DND-41 (cell line): ENCODE results near the gene RASA4B.
A peak's percentile ranks its signal among the peaks of the same experiment; 100 is the strongest.
"Not testable (repeated sequence)": the region's sequence is repeated elsewhere in the genome, so short reads cannot be mapped to it uniquely, and the experiment has no call there.

Experiments
- ATAC-seq: fragments of 200-7000 bp; cut with Tn5 transposase; 3 replicates; pipeline ENCODE4 v1.9.1; 2021; ENCODE audit warnings: low read depth; ENCODE audit not compliant: insufficient read depth
- DNase-seq: peaks from one replicate; pipeline ENCODE4 v3.0.0-alpha.2; 2020
- H2AFZ ChIP-seq: 2 replicates; pipeline ENCODE4 v1.6.0; 2012; ENCODE audit warnings: low read depth, low read length
- H3K27ac ChIP-seq: 2 replicates; pipeline ENCODE4 v1.5.1; 2012; ENCODE audit warnings: low read length, inconsistent platforms
- H3K27me3 ChIP-seq: fragments of 200-600 bp; sonication (generic); 2 replicates; pipeline ENCODE4 v1.6.0; 2012; ENCODE audit warnings: low read length, mild to moderate bottlenecking, inconsistent platforms; ENCODE audit not compliant: insufficient read depth, poor library complexity
- H3K36me3 ChIP-seq: 2 replicates; pipeline ENCODE4 v1.5.1; 2012; ENCODE audit warnings: low read length, inconsistent platforms; ENCODE audit not compliant: insufficient read depth
- H3K4me1 ChIP-seq: 2 replicates; pipeline ENCODE4 v1.5.1; 2012; ENCODE audit warnings: mild to moderate bottlenecking, low read length; ENCODE audit not compliant: insufficient read depth
- H3K4me2 ChIP-seq: 2 replicates; pipeline ENCODE4 v1.6.0; 2012; ENCODE audit warnings: mild to moderate bottlenecking, moderate library complexity, low read length, inconsistent platforms; ENCODE audit not compliant: insufficient read depth
- H3K4me3 ChIP-seq, 2 experiments: fragments of 200-600 bp in 1 of 2; shearing (Covaris generic) in 1 of 2; 2 replicates each; pipeline ENCODE4 v1.5.1; 2012 to 2016; ENCODE audit warnings: inconsistent platforms in 2 of 2, low read length in 2 of 2, mild to moderate bottlenecking in 2 of 2, low read depth in 1 of 2, moderate library complexity in 1 of 2
- H3K79me2 ChIP-seq: 2 replicates; pipeline ENCODE4 v1.6.0; 2012; ENCODE audit warnings: low read length, inconsistent platforms; ENCODE audit not compliant: insufficient read depth
- H3K9ac ChIP-seq: 2 replicates; pipeline ENCODE4 v1.6.0; 2012; ENCODE audit warnings: low read depth, mild to moderate bottlenecking, inconsistent platforms, low read length, moderate library complexity
- H3K9me3 ChIP-seq: 2 replicates; pipeline ENCODE4 v1.5.1; 2012; ENCODE audit warnings: low read length, moderate library complexity, mild to moderate bottlenecking, inconsistent platforms; ENCODE audit not compliant: insufficient read depth, severe bottlenecking
- H4K20me1 ChIP-seq: 2 replicates; pipeline ENCODE4 v1.6.0; 2012; ENCODE audit warnings: low read length; ENCODE audit not compliant: insufficient read depth
- EZH2 ChIP-seq: IDR thresholded peaks from 3 replicates; pipeline ENCODE4 v1.6.1; 2012; ENCODE audit warnings: borderline replicate concordance, low read depth, mild to moderate bottlenecking, moderate library complexity, low read length, inconsistent platforms; ENCODE audit not compliant: severe bottlenecking
- TF ChIP-seq, protein P1 (sequence below): IDR thresholded peaks from 2 replicates; pipeline ENCODE4 v1.5.1; 2012; ENCODE audit warnings: borderline replicate concordance, low read length, moderate library complexity, mild to moderate bottlenecking; ENCODE audit not compliant: poor library complexity, severe bottlenecking; ENCODE audit errors: extremely low read depth

The RASA4B gene

GRCh38 chr7:102478314-102479208, 39.0 kb downstream of the RASA4B start, which contains the start of gene POLR2J:
TSS of gene POLR2J (minus strand) at chr7:102478922. CDS start at chr7:102478860, 62 bp downstream.
- Histone ChIP-seq H2AFZ (peak within 1 kb of the TSS; percentile 75), H3K4me2 (peak within 1 kb of the TSS; percentile 55), H3K4me3 (peak within 1 kb of the TSS in 1 of 2 experiments; percentile 58; a peak in 2 of 4 replicates), H3K27ac (peak within 1 kb of the TSS; percentile 60; the same call in 1 of the 2 replicates), H3K9ac (peak within 1 kb of the TSS; percentile 56)
- H3K4me1 ChIP-seq, H3K36me3 ChIP-seq, H3K9me3 ChIP-seq, H4K20me1 ChIP-seq, H3K79me2 ChIP-seq, H3K27me3 ChIP-seq: not testable (repeated sequence)
- TF ChIP-seq, protein P1, sequence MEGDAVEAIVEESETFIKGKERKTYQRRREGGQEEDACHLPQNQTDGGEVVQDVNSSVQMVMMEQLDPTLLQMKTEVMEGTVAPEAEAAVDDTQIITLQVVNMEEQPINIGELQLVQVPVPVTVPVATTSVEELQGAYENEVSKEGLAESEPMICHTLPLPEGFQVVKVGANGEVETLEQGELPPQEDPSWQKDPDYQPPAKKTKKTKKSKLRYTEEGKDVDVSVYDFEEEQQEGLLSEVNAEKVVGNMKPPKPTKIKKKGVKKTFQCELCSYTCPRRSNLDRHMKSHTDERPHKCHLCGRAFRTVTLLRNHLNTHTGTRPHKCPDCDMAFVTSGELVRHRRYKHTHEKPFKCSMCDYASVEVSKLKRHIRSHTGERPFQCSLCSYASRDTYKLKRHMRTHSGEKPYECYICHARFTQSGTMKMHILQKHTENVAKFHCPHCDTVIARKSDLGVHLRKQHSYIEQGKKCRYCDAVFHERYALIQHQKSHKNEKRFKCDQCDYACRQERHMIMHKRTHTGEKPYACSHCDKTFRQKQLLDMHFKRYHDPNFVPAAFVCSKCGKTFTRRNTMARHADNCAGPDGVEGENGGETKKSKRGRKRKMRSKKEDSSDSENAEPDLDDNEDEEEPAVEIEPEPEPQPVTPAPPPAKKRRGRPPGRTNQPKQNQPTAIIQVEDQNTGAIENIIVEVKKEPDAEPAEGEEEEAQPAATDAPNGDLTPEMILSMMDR, result peak; percentile 45
- DNase-seq (peak; percentile 96), ATAC-seq (peak; percentile 90)

DNA sequence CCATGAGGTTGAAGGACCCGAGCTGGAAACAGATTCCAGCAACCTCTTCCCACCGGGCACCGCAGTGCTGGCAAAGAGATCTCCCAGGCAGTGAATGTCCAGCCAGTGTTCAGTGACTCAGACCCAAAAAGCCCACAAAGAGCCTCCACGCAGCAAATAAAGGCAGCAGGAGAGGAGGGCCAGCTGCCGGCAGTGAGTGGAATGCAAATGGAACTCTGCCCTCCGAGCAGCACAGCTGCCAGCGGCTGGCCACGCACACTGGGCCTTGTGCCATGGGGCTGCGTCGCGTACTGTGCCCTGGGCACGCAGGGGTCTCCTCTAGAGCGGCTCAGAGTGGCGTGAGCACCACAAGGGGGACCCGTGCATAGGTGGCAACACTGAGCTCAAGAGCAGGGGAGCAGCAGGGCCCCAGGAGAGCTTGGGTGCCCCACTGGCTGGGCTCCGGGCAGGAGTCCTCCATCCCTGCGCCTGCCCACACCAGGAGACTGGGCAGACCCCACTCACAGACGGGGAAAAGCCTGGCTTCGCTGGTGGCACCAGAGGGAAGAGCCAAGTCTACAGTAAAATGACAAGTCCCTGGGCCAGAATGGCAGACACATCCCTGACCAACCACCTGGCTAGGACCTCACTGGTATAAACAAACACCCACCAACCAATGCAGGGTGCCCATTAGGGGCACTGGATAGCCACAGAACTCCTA, 42.7 kb downstream of the RASA4B start:
- H3K79me2 ChIP-seq, H3K27me3 ChIP-seq, H3K9me3 ChIP-seq, H3K27ac ChIP-seq, H3K4me2 ChIP-seq, ATAC-seq, H3K9ac ChIP-seq, H2AFZ ChIP-seq, DNase-seq, H3K4me1 ChIP-seq, H3K4me3 ChIP-seq, H4K20me1 ChIP-seq: not testable (repeated sequence)
- peaks cover 30% of the 10 kb centered on the region for H3K36me3 ChIP-seq

DNA sequence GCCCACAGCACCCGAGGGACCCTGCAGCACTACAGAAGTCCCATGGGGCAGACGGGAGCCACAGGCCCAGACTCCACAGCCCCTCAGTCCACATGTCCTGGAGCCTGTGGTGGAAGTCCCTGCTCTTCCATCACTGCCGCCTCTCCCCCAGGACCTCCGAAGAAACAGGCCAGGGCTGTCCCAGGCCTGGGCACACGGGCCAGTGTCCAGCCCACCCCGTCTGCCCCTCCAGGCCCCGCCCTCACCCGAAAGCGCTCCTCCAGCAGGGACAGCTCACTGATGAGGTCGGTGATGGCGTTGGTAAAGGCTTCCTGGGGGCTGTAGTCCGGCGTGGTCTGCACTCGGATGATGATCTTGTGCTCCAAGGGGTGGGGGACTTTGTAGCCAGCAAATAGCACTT, 43.5 kb downstream of the RASA4B start:
- DNase-seq, result peak; percentile 2
- H3K27me3 ChIP-seq, H3K9me3 ChIP-seq: not testable (repeated sequence)

DNA sequence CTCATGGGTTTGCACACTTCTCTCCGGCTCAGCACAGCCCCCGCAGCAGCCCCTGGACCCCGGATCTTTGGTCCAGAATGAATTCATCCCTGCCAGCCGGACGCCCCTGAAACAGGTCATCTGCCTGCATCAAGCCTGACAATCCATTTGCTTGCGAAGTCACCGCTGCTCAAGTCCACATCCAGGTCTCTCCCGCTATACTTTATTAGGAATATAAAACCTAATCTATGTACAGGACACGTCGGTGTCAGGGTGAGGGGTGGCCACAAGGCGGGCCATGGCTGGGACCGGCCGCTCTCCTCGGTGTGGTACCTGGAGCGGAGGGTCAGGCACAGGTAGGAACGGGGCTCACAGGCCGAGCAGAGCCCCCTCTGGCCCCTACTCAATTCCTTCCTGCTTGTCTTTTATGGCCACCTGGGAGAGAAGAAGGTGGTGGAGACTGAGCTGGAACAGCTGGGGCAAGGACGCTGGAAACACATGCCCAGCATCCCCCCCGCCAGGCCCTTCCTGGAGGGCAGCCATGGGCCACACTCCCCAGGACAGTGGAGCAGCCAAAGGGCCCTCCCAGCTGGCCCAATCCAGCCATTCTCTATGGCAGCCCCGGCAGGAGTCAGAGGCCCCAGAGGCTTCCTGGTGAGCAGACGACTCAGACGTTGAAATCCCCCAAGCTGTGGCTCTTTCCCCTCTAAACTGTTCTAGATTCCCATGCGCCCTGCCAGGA, 44.1 kb downstream of the RASA4B start:
- no peaks in the 10 kb centered on the region for H3K9me3 ChIP-seq
- no peak for DNase-seq
- no peak overlapping the region for H3K27ac ChIP-seq
- TF ChIP-seq, protein P1, result no peak
- no peak for TF ChIP-seq EZH2
- peaks cover 9% of the 10 kb centered on the region; the same call in 1 of the 2 replicates for H4K20me1 ChIP-seq
- no peak overlapping the region for H2AFZ ChIP-seq
- H3K27me3 ChIP-seq, result no peaks in the 10 kb centered on the region
- H3K4me3 ChIP-seq, result no peak overlapping the region
- no peak overlapping the region for H3K4me2 ChIP-seq
- ATAC-seq, result no peak
- H3K4me1 ChIP-seq, result peaks cover 3% of the 10 kb centered on the region; the same call in 1 of the 2 replicates
- H3K36me3 ChIP-seq, result peaks cover 39% of the 10 kb centered on the region
- peaks cover 4% of the 10 kb centered on the region; the same call in 1 of the 2 replicates for H3K79me2 ChIP-seq
- H3K9ac ChIP-seq, result no peak overlapping the region

More for the DNA sequence above, 43.5 kb downstream of the RASA4B start:
- H3K4me3 ChIP-seq, H2AFZ ChIP-seq, H3K27ac ChIP-seq, H4K20me1 ChIP-seq, ATAC-seq, H3K4me2 ChIP-seq, H3K9ac ChIP-seq, H3K4me1 ChIP-seq, H3K79me2 ChIP-seq: not testable (repeated sequence)
- peaks cover 37% of the 10 kb centered on the region for H3K36me3 ChIP-seq
